NCI-H1048 (cell line): ENCODE data around the gene SPRED1.
A peak's percentile ranks its signal among the peaks of the same experiment; 100 is the strongest.
"Not testable (repeated sequence)": the region's sequence is repeated elsewhere in the genome, so short reads cannot be mapped to it uniquely, and the experiment has no call there.

Source experiments
- DNase-seq: peaks from one replicate; lab custom pipeline; 2025; lab: John Stamatoyannopoulos, UW

Gene SPRED1

GRCh38 chr15:38237021-38237420, 15.6 kb upstream of the SPRED1 start:
- DNase-seq: not testable (repeated sequence)

GRCh38 chr15:38238311-38238710, 14.3 kb upstream of the SPRED1 start:
- no peak for DNase-seq

GRCh38 chr15:38242055-38242454, 10.6 kb upstream of the SPRED1 start:
- DNase-seq: no peak

- peak; percentile 22 for DNase-seq
Observed at GRCh38 chr15:38243278-38244055, 9.2 kb upstream of the SPRED1 start.

- no peak for DNase-seq
Observed at GRCh38 chr15:38247336-38247735, 5.3 kb upstream of the SPRED1 start.

- no peak for DNase-seq
Observed at GRCh38 chr15:38253351-38253781, 730 bp downstream of the SPRED1 start.

- peak; percentile 46 for DNase-seq
Observed at GRCh38 chr15:38254051-38254883, 1.6 kb downstream of the SPRED1 start.

GRCh38 chr15:38255690-38256089, 3.1 kb downstream of the SPRED1 start:
- no peak for DNase-seq

GRCh38 chr15:38257676-38258075, 5.0 kb downstream of the SPRED1 start:
- DNase-seq: no peak

- no peak for DNase-seq
Observed at GRCh38 chr15:38259134-38259533, 6.5 kb downstream of the SPRED1 start.

GRCh38 chr15:38260077-38260476, 7.4 kb downstream of the SPRED1 start:
- DNase-seq: no peak

- no peak for DNase-seq
Observed at GRCh38 chr15:38263251-38263650, 10.6 kb downstream of the SPRED1 start.

GRCh38 chr15:38263996-38264395, 11.4 kb downstream of the SPRED1 start:
- DNase-seq: no peak

GRCh38 chr15:38266247-38266986, 13.8 kb downstream of the SPRED1 start:
- no peak for DNase-seq

GRCh38 chr15:38267421-38268022, 14.9 kb downstream of the SPRED1 start:
- no peak for DNase-seq

- DNase-seq: no peak
Observed at GRCh38 chr15:38271144-38271543, 18.5 kb downstream of the SPRED1 start.

GRCh38 chr15:38271895-38272294, 19.3 kb downstream of the SPRED1 start:
- DNase-seq: no peak

GRCh38 chr15:38272431-38272830, 19.8 kb downstream of the SPRED1 start:
- DNase-seq: not testable (repeated sequence)

GRCh38 chr15:38274135-38274534, 21.5 kb downstream of the SPRED1 start:
- DNase-seq: no peak

- peak; percentile 49 for DNase-seq
Observed at GRCh38 chr15:38275959-38276358, 23.3 kb downstream of the SPRED1 start.

- DNase-seq: not testable (repeated sequence)
Observed at GRCh38 chr15:38277281-38277680, 24.6 kb downstream of the SPRED1 start.

GRCh38 chr15:38281031-38281430, 28.4 kb downstream of the SPRED1 start:
- DNase-seq: no peak
